GM18907 (cell line): ENCODE data around the gene SLC24A3.

Source experiments
- ATAC-seq: cut with Tn5 transposase; IDR thresholded peaks from one replicate; pipeline ENCODE4 v1.9.1; 2021; ENCODE audit warnings: mild to moderate bottlenecking, moderate library complexity; ENCODE audit not compliant: unreplicated experiment

The SLC24A3 gene

GRCh38 chr20:19300395-19300794, 88.0 kb downstream of the SLC24A3 start:
- ATAC-seq: no peak

- no peak for ATAC-seq
Measured at GRCh38 chr20:19301142-19301541, 88.7 kb downstream of the SLC24A3 start.

GRCh38 chr20:19301843-19302242, 89.4 kb downstream of the SLC24A3 start:
- no peak for ATAC-seq

GRCh38 chr20:19302714-19303113, 90.3 kb downstream of the SLC24A3 start:
- no peak for ATAC-seq

GRCh38 chr20:19304389-19304788, 91.9 kb downstream of the SLC24A3 start:
- ATAC-seq: no peak

GRCh38 chr20:19304886-19305415, 92.5 kb downstream of the SLC24A3 start:
- ATAC-seq: no peak

- ATAC-seq: no peak
Measured at GRCh38 chr20:19308146-19308545, 95.7 kb downstream of the SLC24A3 start.

GRCh38 chr20:19310541-19310940, 98.1 kb downstream of the SLC24A3 start:
- no peak for ATAC-seq

- no peak for ATAC-seq
Measured at GRCh38 chr20:19313342-19314069, 101.1 kb downstream of the SLC24A3 start.

GRCh38 chr20:19314621-19315020, 102.2 kb downstream of the SLC24A3 start:
- ATAC-seq: no peak

- ATAC-seq: no peak
Measured at GRCh38 chr20:19317237-19318069, 105.0 kb downstream of the SLC24A3 start.

GRCh38 chr20:19318610-19319009, 106.2 kb downstream of the SLC24A3 start:
- ATAC-seq: no peak

GRCh38 chr20:19320005-19320404, 107.6 kb downstream of the SLC24A3 start:
- no peak for ATAC-seq

- no peak for ATAC-seq
Measured at GRCh38 chr20:19321176-19321575, 108.7 kb downstream of the SLC24A3 start.

GRCh38 chr20:19322061-19322985, 109.9 kb downstream of the SLC24A3 start:
- no peak for ATAC-seq

GRCh38 chr20:19327401-19327800, 115.0 kb downstream of the SLC24A3 start:
- ATAC-seq: no peak

GRCh38 chr20:19328676-19329075, 116.2 kb downstream of the SLC24A3 start:
- ATAC-seq: no peak

- no peak for ATAC-seq
Measured at GRCh38 chr20:19330038-19330437, 117.6 kb downstream of the SLC24A3 start.

GRCh38 chr20:19330731-19331130, 118.3 kb downstream of the SLC24A3 start:
- ATAC-seq: no peak

GRCh38 chr20:19333563-19333962, 121.1 kb downstream of the SLC24A3 start:
- no peak for ATAC-seq

- ATAC-seq: no peak
Measured at GRCh38 chr20:19335341-19335740, 122.9 kb downstream of the SLC24A3 start.
